ENCODE measurements around the gene HSPA12B. TPM values are rescaled to one million over a fixed set of nuclear protein-coding genes. Genes with fewer than 3 reads are reported as not detected.
A peak's percentile ranks its signal among the peaks of the same experiment; 100 is the strongest.
"Not testable (repeated sequence)": the region's sequence is repeated elsewhere in the genome, so short reads cannot be mapped to it uniquely, and the experiment has no call there.

HSPA12B gene
- total RNA-seq, 2 donors from 2014 or later = 11.2 to 13.4 TPM

DNA sequence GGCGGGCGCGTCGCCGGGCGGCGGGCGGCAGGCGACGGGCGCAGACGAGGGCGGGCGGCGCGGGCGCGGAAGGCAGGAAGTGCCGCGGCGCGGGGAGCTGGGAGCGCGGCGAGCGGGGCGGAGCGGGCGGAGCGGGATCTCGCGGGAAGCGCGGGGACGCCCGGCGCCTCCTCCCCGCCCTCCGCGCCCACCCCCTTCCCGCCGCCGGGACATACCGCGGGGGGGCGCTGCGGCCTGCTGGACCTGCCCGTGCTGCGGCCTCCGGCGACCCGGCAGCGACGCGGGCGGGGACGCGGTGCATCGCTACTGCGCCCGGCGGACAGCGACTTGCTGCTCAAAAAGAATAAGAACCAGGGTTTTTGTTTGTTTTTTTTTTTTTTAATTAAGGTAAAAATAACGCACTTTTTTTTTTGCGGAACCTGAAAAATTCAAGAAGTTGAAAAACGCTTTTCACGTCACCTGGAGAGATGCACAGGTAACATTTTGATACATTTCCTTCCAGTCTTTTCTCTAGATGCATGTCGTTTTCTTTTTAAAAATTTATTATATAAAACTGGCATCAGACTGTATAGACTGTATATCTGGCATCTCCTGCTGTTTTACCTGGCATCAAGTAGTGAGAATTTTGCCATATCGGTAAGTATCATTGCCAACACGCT is 54.3 kb downstream of the HSPA12B start, which contains the start of gene CENPB:
TSS of gene CENPB (minus strand) at position 76 of the 659 bp plus-strand sequence. CDS start 257 bp downstream, outside the sequence.
- Histone ChIP-seq H3K4me3 (peak within 1 kb of the TSS; percentile 45 to 64), H3K27me3 (no peaks in the 10 kb centered on the region), H3K36me3 (peaks cover 6% of the 10 kb centered on the region), H3K4me1 (peaks cover 0 to 36% of the 10 kb centered on the region in 2 donors), H3K27ac (peak within 1 kb of the TSS; percentile 74 to 87), H3K9me3 (no peaks in the 10 kb centered on the region)
- DNase-seq (ENCODE audit: low spot score) = peak; percentile 93
- TF ChIP-seq, protein P1, sequence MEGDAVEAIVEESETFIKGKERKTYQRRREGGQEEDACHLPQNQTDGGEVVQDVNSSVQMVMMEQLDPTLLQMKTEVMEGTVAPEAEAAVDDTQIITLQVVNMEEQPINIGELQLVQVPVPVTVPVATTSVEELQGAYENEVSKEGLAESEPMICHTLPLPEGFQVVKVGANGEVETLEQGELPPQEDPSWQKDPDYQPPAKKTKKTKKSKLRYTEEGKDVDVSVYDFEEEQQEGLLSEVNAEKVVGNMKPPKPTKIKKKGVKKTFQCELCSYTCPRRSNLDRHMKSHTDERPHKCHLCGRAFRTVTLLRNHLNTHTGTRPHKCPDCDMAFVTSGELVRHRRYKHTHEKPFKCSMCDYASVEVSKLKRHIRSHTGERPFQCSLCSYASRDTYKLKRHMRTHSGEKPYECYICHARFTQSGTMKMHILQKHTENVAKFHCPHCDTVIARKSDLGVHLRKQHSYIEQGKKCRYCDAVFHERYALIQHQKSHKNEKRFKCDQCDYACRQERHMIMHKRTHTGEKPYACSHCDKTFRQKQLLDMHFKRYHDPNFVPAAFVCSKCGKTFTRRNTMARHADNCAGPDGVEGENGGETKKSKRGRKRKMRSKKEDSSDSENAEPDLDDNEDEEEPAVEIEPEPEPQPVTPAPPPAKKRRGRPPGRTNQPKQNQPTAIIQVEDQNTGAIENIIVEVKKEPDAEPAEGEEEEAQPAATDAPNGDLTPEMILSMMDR (IDR thresholded peaks at IDR 0.05) = peak; percentile 88 to 93

GRCh38 chr20:3787324-3788014 is 55.0 kb downstream of the HSPA12B start:
- TF ChIP-seq, protein P1 (IDR thresholded peaks at IDR 0.05) = no peak
- Histone ChIP-seq H3K9me3 (no peaks in the 10 kb centered on the region), H3K36me3 (peaks cover 6% of the 10 kb centered on the region), H3K27me3 (no peaks in the 10 kb centered on the region), H3K27ac (peak overlapping the region in 1 of 2 donors; percentile 29), H3K4me1 (peaks cover 0 to 36% of the 10 kb centered on the region in 2 donors), H3K4me3 (peak overlapping the region in 1 of 2 donors; percentile 39)
- DNase-seq (ENCODE audit: low spot score) = no peak

DNA sequence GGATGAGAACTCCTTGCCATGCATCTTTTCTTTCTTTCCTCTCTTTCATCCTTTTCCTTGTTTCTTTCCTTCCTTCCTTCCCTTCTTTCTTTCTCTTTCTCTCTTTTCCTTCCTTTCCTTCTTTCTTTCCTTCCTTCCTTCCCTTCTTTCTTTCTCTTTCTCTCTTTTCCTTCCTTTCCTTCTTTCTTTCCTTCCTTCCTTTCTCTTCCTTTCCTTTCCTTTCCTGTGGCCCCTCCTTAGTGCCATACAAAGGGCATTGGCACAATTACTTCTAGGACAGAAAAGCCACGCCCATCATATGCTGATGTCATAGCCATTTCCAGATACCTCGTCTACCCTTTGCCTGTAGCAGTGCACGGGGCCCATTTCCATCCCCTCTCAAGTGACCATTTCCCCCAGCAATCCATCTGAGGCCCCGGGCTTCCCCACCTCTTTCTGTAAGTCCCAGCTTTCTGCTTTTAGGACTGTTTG is 56.2 kb downstream of the HSPA12B start:
- Histone ChIP-seq H3K27ac (no peak overlapping the region), H3K4me3 (no peak overlapping the region), H3K36me3 (peaks cover 6% of the 10 kb centered on the region), H3K27me3 (no peaks in the 10 kb centered on the region), H3K4me1 (peaks cover 0 to 30% of the 10 kb centered on the region in 2 donors), H3K9me3 (no peaks in the 10 kb centered on the region)
- TF ChIP-seq, protein P1 (IDR thresholded peaks at IDR 0.05) = no peak
- no peak for DNase-seq (ENCODE audit: low spot score)

- DNase-seq (ENCODE audit: low spot score); H3K4me3 ChIP-seq; H3K9me3 ChIP-seq; H3K36me3 ChIP-seq; H3K27ac ChIP-seq; H3K27me3 ChIP-seq: not testable (repeated sequence)
- peaks cover 0 to 25% of the 10 kb centered on the region in 2 donors for H3K4me1 ChIP-seq
These were observed 56.7 kb downstream of the HSPA12B start for GRCh38 chr20:3789201-3789600.

DNA sequence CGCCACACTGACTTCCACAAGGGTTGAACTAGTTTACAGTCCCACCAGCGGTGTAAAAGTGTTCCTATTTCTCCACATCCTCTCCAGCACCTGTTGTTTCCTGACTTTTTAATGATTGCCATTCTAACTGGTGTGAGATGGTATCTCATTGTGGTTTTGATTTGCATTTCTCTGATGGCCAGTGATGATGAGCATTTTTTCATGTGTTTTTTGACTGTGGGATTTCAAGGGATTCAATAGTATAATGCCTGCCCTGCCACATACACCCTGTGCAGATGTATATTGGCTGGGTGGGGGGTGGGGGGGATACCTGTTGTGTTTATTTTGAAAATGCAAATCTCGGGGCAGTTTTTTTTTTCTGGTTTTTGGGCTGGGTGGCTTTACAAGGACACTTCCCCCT is 61.7 kb downstream of the HSPA12B start:
- H3K9me3 ChIP-seq; H3K4me3 ChIP-seq; H3K27ac ChIP-seq; H3K36me3 ChIP-seq; H3K27me3 ChIP-seq; DNase-seq (ENCODE audit: low spot score): not testable (repeated sequence)
- H3K4me1 ChIP-seq = peaks cover 0 to 36% of the 10 kb centered on the region in 2 donors

DNA sequence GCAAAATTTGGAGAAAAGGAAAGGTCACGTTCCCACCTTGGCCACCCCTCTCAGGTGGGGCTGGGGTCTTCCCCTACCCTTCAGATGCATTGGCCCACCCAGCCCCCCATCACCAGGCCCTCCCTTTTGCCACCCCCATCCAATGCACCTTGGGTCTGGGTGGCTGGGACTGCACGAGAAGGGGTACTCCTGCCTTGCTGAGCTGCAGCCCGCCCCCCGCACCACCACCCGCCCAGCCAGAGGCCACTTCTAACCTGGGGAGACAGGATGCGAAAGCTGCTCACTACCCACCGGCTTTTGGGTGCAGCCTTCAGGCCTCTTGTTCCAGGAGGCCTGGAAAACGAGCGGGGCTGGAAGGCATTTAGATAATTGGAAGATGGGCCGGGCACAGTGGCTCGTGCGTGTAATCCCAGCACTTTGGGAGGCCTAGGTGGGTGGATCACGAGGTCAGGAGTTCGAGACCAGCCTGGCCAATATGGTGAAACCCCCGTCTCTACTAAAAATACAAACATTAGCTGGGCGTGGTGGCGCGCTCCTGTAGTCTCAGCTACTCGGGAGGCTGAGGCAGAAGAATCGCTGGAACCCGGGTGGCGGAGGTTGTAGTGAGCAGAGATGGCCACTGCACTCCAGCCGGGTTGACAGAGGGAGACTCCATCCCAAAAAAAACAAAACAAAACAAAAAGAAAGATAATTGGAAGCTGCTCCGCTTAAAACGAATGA is 62.4 kb downstream of the HSPA12B start:
- H3K4me3 ChIP-seq = peak overlapping the region; percentile 73 to 81
- H3K36me3 ChIP-seq = no peaks in the 10 kb centered on the region
- TF ChIP-seq, protein P1 (IDR thresholded peaks at IDR 0.05) = no peak
- H3K4me1 ChIP-seq = peaks cover 0 to 40% of the 10 kb centered on the region in 2 donors
- H3K27ac ChIP-seq = peak overlapping the region; percentile 98 to 99
- no peak for DNase-seq (ENCODE audit: low spot score)
- H3K9me3 ChIP-seq = no peaks in the 10 kb centered on the region
- H3K27me3 ChIP-seq = no peaks in the 10 kb centered on the region
